Mesendoderm (in vitro differentiated cells): ENCODE results near the gene KRTCAP3.
"Not testable (repeated sequence)": the region's sequence is repeated elsewhere in the genome, so short reads cannot be mapped to it uniquely, and the experiment has no call there.

ENCODE experiments used
- DNase-seq: peaks from one replicate; pipeline ENCODE4 v3.0.0; 2013
- H2AK5ac ChIP-seq: 2 replicates; pipeline ENCODE4 v1.6.1; 2013; ENCODE audit warnings: low read length, inconsistent platforms
- H2BK120ac ChIP-seq: 2 replicates; pipeline ENCODE4 v1.6.1; 2013; ENCODE audit warnings: low read depth, mild to moderate bottlenecking, low read length, moderate library complexity, mixed read lengths
- H2BK15ac ChIP-seq: replicated peaks from 2 replicates; pipeline ENCODE4 v1.6.1; 2013; ENCODE audit warnings: low read depth, mild to moderate bottlenecking, moderate library complexity
- H2BK5ac ChIP-seq: 2 replicates; pipeline ENCODE4 v1.6.1; 2013; ENCODE audit warnings: low read length, inconsistent platforms
- H3K18ac ChIP-seq: 2 replicates; pipeline ENCODE4 v1.6.1; 2013; ENCODE audit warnings: mild to moderate bottlenecking, low read length, mixed read lengths
- H3K23ac ChIP-seq: one replicate; pipeline ENCODE4 v1.6.1; 2013; ENCODE audit warnings: low read length
- H3K27ac ChIP-seq: 2 replicates; pipeline ENCODE4 v1.5.1; 2013; ENCODE audit warnings: low read depth, mild to moderate bottlenecking, inconsistent platforms, low read length, moderate library complexity
- H3K27me3 ChIP-seq: 2 replicates; pipeline ENCODE4 v1.6.1; 2013; ENCODE audit warnings: low read length, control low read depth, mild to moderate bottlenecking, inconsistent platforms; ENCODE audit not compliant: insufficient read depth, poor library complexity
- H3K36me3 ChIP-seq: 2 replicates; pipeline ENCODE4 v1.6.1; 2013; ENCODE audit warnings: low read length, inconsistent platforms; ENCODE audit not compliant: control insufficient read depth, insufficient read depth
- H3K4ac ChIP-seq: one replicate; pipeline ENCODE4 v1.6.1; 2013; ENCODE audit warnings: low read depth, mild to moderate bottlenecking, low read length, moderate library complexity
- H3K4me1 ChIP-seq: 2 replicates; pipeline ENCODE4 v1.6.1; 2013; ENCODE audit warnings: low read depth, low read length, inconsistent platforms; ENCODE audit not compliant: control insufficient read depth
- H3K4me2 ChIP-seq: 2 replicates; pipeline ENCODE4 v1.6.1; 2013; ENCODE audit warnings: low read length
- H3K4me3 ChIP-seq: 2 replicates; pipeline ENCODE4 v1.5.1; 2013; ENCODE audit warnings: mild to moderate bottlenecking, low read length
- H3K56ac ChIP-seq: one replicate; pipeline ENCODE4 v1.6.1; 2013; ENCODE audit warnings: low read length
- H3K79me1 ChIP-seq: 2 replicates; pipeline ENCODE4 v1.6.1; 2013; ENCODE audit warnings: low read length, inconsistent platforms
- H3K79me2 ChIP-seq: 2 replicates; pipeline ENCODE4 v1.6.1; 2013; ENCODE audit warnings: mild to moderate bottlenecking, low read length; ENCODE audit not compliant: control insufficient read depth, insufficient read depth
- H3K9ac ChIP-seq: 2 replicates; pipeline ENCODE4 v1.6.1; 2013; ENCODE audit warnings: low read length, inconsistent platforms
- H4K5ac ChIP-seq: one replicate; pipeline ENCODE4 v1.6.1; 2013; ENCODE audit warnings: low read length
- H4K8ac ChIP-seq: one replicate; pipeline ENCODE4 v1.6.1; 2013; ENCODE audit warnings: low read depth, mild to moderate bottlenecking, control low read depth, low read length, moderate library complexity
- WGBS: extraction: QIAGEN DNeasy Blood & Tissue Kit; methylation state at CpG from one replicate; pipeline ENCODE4 v1.1.7; 2013; ENCODE audit warnings: low lambda C conversion rate, missing lambda C conversion rate; ENCODE audit not compliant: insufficient coverage; ENCODE audit errors: extremely low coverage; 5-methylcytosine and 5-hydroxymethylcytosine counted together

Gene KRTCAP3

DNA sequence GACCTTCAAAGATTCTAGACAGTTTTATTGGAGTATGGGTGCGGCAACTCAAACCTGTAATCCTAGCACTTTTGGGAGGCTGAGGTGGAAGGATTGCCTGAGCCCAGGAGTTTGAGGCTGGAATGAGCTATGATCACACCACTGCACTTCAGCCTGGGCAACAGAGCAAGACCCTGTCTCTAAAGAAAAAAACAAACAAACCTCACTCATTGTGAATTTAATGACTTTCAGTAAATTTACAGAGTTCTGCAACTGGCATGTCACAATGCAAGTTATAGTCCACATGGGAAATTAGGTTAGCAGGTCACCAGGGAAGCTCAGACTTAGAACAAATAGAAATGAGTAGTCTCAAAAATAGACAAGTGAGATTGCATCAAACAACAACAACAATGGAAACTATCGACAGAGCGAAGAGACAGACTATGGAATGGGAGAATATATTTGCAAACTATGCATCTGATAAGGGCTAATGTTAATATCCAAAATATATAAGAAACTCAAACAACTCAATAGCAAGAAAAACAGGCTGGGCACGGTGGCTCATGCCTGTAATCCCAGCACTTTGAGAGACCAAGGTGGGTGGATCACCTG, 20.4 kb upstream of the KRTCAP3 start:
- no peak overlapping the region for H4K8ac ChIP-seq
- H3K9ac ChIP-seq = no peak overlapping the region
- no peak overlapping the region for H4K5ac ChIP-seq
- no peaks in the 10 kb centered on the region for H3K36me3 ChIP-seq
- H3K4me2 ChIP-seq = no peak overlapping the region
- H2BK15ac ChIP-seq = no peak overlapping the region
- H3K18ac ChIP-seq = no peak overlapping the region
- no peak overlapping the region for H2BK5ac ChIP-seq
- no peak overlapping the region for H2BK120ac ChIP-seq
- H3K4ac ChIP-seq = no peak overlapping the region
- no peaks in the 10 kb centered on the region for H3K4me1 ChIP-seq
- no peak overlapping the region for H3K4me3 ChIP-seq
- whole genome bisulfite sequencing = no CpG with 5 or more reads among the region's 4 CpGs
- H3K79me1 ChIP-seq = no peaks in the 10 kb centered on the region
- no peaks in the 10 kb centered on the region for H3K79me2 ChIP-seq
- H3K23ac ChIP-seq = no peak overlapping the region
- H3K56ac ChIP-seq = no peak overlapping the region
- H3K27me3 ChIP-seq = no peaks in the 10 kb centered on the region
- no peak overlapping the region for H2AK5ac ChIP-seq
- DNase-seq = no peak
- H3K27ac ChIP-seq = no peak overlapping the region

- no peaks in the 10 kb centered on the region for H3K27me3 ChIP-seq
- H3K56ac ChIP-seq = no peak overlapping the region
- no peak overlapping the region for H4K5ac ChIP-seq
- no peak overlapping the region for H2AK5ac ChIP-seq
- no peak overlapping the region for H2BK5ac ChIP-seq
- H3K4me1 ChIP-seq = peaks cover 2% of the 10 kb centered on the region
- H3K4me3 ChIP-seq = no peak overlapping the region
- no peak overlapping the region for H3K23ac ChIP-seq
- H2BK120ac ChIP-seq = no peak overlapping the region
- H3K4me2 ChIP-seq = no peak overlapping the region
- H3K18ac ChIP-seq = no peak overlapping the region
- no peak for DNase-seq
- no CpG with 5 or more reads among the region's 3 CpGs for WGBS
- H3K4ac ChIP-seq = no peak overlapping the region
- H2BK15ac ChIP-seq = no peak overlapping the region
- no peaks in the 10 kb centered on the region for H3K79me2 ChIP-seq
- no peak overlapping the region for H3K27ac ChIP-seq
- no peak overlapping the region for H4K8ac ChIP-seq
- H3K9ac ChIP-seq = no peak overlapping the region
- no peaks in the 10 kb centered on the region for H3K36me3 ChIP-seq
- no peaks in the 10 kb centered on the region for H3K79me1 ChIP-seq
These were observed 19.2 kb upstream of the KRTCAP3 start for GRCh38 chr2:27422958-27423357.

DNA sequence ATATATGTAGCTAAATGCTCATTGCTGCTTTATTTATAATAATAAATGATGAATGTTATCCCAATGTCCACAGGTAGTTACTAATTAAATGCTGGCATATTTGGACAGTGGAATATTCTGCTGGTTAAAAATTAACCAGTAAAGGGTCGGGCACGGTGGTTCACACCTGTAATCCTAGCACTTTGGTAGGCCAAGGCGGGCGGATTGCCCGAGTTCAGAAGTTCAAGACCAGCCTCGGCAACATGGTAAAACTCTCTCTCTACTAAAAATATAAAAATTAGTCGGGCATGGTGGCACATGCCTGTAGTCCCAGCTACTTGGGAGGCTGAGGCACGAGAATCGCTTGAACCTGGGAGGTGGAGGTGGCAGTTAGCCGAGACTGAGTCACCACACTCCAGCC, 17.1 kb upstream of the KRTCAP3 start:
- not testable (repeated sequence) for H2BK5ac ChIP-seq, H3K9ac ChIP-seq, DNase-seq, H3K4me2 ChIP-seq, H3K4me1 ChIP-seq, H3K79me1 ChIP-seq, H2AK5ac ChIP-seq, H3K56ac ChIP-seq, H3K27ac ChIP-seq, H2BK15ac ChIP-seq, H4K8ac ChIP-seq, H3K79me2 ChIP-seq, H3K36me3 ChIP-seq, H3K18ac ChIP-seq, H2BK120ac ChIP-seq, H3K4ac ChIP-seq, H3K27me3 ChIP-seq, H3K23ac ChIP-seq, H3K4me3 ChIP-seq, H4K5ac ChIP-seq
- no CpG with 5 or more reads among the region's 10 CpGs for WGBS

- Histone ChIP-seq H3K36me3 (no peaks in the 10 kb centered on the region), H3K56ac (peak overlapping the region; percentile 92), H3K4me1 (peaks cover 2% of the 10 kb centered on the region), H3K18ac (peak overlapping the region; percentile 85), H2AK5ac (no peak overlapping the region), H3K4me2 (peak overlapping the region; percentile 74), H4K5ac (no peak overlapping the region), H3K27me3 (no peaks in the 10 kb centered on the region), H3K23ac (no peak overlapping the region), H3K27ac (peak overlapping the region; percentile 99), H2BK15ac (no peak overlapping the region), H3K4ac (no peak overlapping the region), H3K79me2 (peaks cover 28% of the 10 kb centered on the region), H2BK5ac (no peak overlapping the region), H4K8ac (no peak overlapping the region), H3K4me3 (peak overlapping the region; percentile 67), H3K79me1 (peaks cover 2% of the 10 kb centered on the region), H2BK120ac (no peak overlapping the region), H3K9ac (peak overlapping the region; percentile 88)
- 98% methylated on average over 3 of the region's 7 CpGs for WGBS
- no peak for DNase-seq
These were observed 14.3 kb upstream of the KRTCAP3 start for GRCh38 chr2:27427863-27428212.

GRCh38 chr2:27428213-27428977, 13.8 kb upstream of the KRTCAP3 start, which contains the start of gene NRBP1:
Gene NRBP1 (plus strand): TSS chr2:27428631. CDS start chr2:27433274, 4,643 bp downstream.
- peak within 1 kb of the TSS; percentile 99 for H3K27ac ChIP-seq
- H3K27me3 ChIP-seq = no peaks in the 10 kb centered on the region
- peak within 1 kb of the TSS; percentile 82 for H3K4me2 ChIP-seq
- no CpG with 5 or more reads among the region's 75 CpGs for WGBS
- peak within 1 kb of the TSS; percentile 96 for H3K56ac ChIP-seq
- no peaks in the 10 kb centered on the region for H3K36me3 ChIP-seq
- H2AK5ac ChIP-seq = no peak within 1 kb of the TSS
- peaks cover 28% of the 10 kb centered on the region for H3K79me2 ChIP-seq
- peak within 1 kb of the TSS; percentile 91 for H4K8ac ChIP-seq
- no peak within 1 kb of the TSS for H4K5ac ChIP-seq
- peak within 1 kb of the TSS; percentile 77 for H3K4me3 ChIP-seq
- H2BK5ac ChIP-seq = no peak within 1 kb of the TSS
- peak within 1 kb of the TSS; percentile 66 for H2BK120ac ChIP-seq
- DNase-seq = peak; percentile 95
- H3K23ac ChIP-seq = peak within 1 kb of the TSS; percentile 29
- H3K9ac ChIP-seq = peak within 1 kb of the TSS; percentile 91
- peak within 1 kb of the TSS; percentile 89 for H3K4ac ChIP-seq
- H3K4me1 ChIP-seq = peaks cover 2% of the 10 kb centered on the region
- peak within 1 kb of the TSS; percentile 97 for H3K18ac ChIP-seq
- no peak within 1 kb of the TSS for H2BK15ac ChIP-seq
- H3K79me1 ChIP-seq = peaks cover 5% of the 10 kb centered on the region
